Adrenal gland (tissue), 5 donors: Measurements from ENCODE around the gene CDKN2B.

Source experiments
- POLR2A ChIP-seq, 2 donors: fragments of 450-650 bp; IDR thresholded peaks; one replicate each; pipeline ENCODE4 v1.6.1; 2017; ENCODE audit warnings: antibody characterized with exemption in 2 of 2, mild to moderate bottlenecking in 2 of 2, moderate library complexity in 1 of 2
- TF ChIP-seq, protein P1 (sequence below), 6 experiments: fragments of 450-650 bp in 4 of 6; fragments of 200-600 bp in 2 of 6; sonication (generic) in 1 of 6; IDR thresholded peaks; 1 replicate in 5 of 6; 2 replicates in 1 of 6; pipeline versions ENCODE4 v1.5.1 to v1.8.0; 2016 to 2021; ENCODE audit warnings: antibody characterized with exemption in 6 of 6, mild to moderate bottlenecking in 2 of 6, moderate library complexity in 1 of 6
- donor health status: DM: no; HTN: no; CAD: no.

DNA sequence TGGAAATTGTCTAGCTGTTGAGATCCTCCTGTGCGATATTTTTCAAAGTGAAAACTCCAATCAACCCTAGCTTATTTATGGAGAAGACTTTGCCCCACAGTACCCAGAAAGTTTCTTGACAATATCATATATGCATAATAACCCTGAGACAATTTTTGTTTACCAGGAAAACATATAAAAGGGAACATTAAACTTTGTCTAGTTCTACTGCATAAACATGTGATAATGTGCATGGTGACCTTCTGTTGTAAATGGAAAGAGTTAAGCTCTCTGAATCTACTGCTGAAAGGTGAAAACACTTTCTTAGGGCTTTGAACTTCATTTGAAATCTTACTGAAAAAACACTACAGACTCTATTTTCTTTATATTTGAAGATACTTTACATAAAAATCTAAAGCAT is 32.2 kb upstream of the CDKN2B start:
- TF ChIP-seq, protein P1, sequence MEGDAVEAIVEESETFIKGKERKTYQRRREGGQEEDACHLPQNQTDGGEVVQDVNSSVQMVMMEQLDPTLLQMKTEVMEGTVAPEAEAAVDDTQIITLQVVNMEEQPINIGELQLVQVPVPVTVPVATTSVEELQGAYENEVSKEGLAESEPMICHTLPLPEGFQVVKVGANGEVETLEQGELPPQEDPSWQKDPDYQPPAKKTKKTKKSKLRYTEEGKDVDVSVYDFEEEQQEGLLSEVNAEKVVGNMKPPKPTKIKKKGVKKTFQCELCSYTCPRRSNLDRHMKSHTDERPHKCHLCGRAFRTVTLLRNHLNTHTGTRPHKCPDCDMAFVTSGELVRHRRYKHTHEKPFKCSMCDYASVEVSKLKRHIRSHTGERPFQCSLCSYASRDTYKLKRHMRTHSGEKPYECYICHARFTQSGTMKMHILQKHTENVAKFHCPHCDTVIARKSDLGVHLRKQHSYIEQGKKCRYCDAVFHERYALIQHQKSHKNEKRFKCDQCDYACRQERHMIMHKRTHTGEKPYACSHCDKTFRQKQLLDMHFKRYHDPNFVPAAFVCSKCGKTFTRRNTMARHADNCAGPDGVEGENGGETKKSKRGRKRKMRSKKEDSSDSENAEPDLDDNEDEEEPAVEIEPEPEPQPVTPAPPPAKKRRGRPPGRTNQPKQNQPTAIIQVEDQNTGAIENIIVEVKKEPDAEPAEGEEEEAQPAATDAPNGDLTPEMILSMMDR (IDR thresholded peaks at IDR 0.05): no peak
- no peak for TF ChIP-seq POLR2A (IDR thresholded peaks at IDR 0.05)
